ENCODE measurements around the gene NEO1. TPM values are rescaled to one million over a fixed set of nuclear protein-coding genes. Genes with fewer than 3 reads are reported as not detected.

NEO1 gene
- total RNA-seq, 1 donor from 2014 or later = 31.3 TPM

DNA sequence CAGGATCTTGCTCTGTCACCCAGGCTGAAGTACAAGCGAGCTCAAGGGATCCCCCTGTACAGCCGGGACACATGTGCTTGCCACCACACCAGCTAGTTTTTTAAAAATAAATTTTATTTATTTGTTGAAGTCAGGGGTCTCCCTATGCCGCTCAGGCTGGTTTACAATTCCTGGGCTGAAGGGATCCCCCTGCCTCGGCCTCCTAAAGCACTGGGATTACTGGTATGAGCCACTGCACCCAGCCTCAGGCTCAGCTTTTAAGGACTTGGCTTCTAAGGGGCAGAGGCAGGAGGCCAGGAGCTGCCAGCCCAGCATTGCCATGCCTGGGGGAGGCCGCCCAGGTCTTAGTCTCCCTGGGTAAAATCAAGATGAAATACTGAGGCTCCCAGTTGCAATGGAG lies 279.2 kb downstream of the NEO1 start:
- no peaks in the 10 kb centered on the region for H3K36me3 ChIP-seq (ENCODE audit: control insufficient read depth in 3 of 3, insufficient read depth in 3 of 3, low read length in 3 of 3)
- no peak overlapping the region for H3K4me3 ChIP-seq (ENCODE audit: low read length in 3 of 3)
- no peaks in the 10 kb centered on the region for H3K4me1 ChIP-seq (ENCODE audit: control insufficient read depth in 3 of 3, insufficient read depth in 3 of 3, low read length in 3 of 3)
- H3K27me3 ChIP-seq (ENCODE audit: control insufficient read depth in 3 of 3, insufficient read depth in 3 of 3, low read length in 3 of 3) = peaks cover 0 to 5% (median 3%) of the 10 kb centered on the region in 3 donors
- H3K9me3 ChIP-seq (ENCODE audit: control insufficient read depth in 3 of 3, low read length in 3 of 3) = no peaks in the 10 kb centered on the region
- H3K9ac ChIP-seq (ENCODE audit: low read depth in 1 of 3, low read length in 3 of 3) = no peak overlapping the region
- no peak overlapping the region for H3K27ac ChIP-seq (ENCODE audit: low read depth, low read length)

DNA sequence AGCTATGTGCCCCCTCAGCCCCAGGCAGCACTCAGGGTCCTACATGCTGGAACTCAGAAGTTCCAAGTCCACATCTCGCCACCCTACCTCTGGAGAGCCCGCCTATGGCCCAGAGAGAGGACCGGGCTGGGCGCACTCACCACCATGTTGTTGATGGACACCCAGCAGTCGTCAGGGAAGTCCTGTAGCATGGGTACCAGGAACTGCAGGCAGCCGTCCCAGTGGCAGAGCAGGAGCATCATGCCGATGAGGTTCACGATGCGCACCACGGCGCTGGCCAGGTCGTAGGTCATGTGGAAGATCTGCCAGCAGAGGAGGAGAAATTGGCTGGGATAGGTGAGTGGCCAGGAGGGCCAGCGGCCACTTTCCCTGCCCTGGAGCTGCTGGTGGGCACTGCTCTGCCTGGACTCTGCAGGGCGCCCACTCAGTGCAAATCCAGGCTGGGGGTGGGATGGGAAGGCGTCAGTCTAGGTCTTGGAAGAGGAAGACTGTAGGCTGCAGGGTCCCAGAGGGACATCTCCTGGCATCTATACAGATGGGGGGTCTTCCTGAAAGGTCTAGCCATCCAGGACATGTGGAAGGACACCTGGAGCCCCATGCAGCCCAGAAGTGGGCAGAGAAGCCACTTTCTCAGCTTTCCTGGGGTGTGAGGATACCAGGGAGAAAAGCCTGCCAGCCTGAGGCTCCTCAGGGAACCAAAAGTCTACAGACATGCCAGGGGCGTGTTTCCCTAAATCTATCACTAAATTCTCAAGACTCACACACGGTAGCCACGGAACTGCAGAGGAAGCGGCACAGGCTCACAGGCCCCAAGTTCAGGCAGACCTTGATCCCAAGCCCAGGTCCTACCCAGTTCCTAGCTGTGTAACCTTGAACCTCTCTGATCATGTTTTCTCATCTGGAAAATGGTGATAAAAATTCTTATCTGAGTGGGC lies 280.0 kb downstream of the NEO1 start:
- H3K27me3 ChIP-seq (ENCODE audit: control insufficient read depth in 3 of 3, insufficient read depth in 3 of 3, low read length in 3 of 3) = peaks cover 0 to 5% (median 3%) of the 10 kb centered on the region in 3 donors
- no peak overlapping the region for H3K4me3 ChIP-seq (ENCODE audit: low read length in 3 of 3)
- H3K9ac ChIP-seq (ENCODE audit: low read depth in 1 of 3, low read length in 3 of 3) = no peak overlapping the region

DNA sequence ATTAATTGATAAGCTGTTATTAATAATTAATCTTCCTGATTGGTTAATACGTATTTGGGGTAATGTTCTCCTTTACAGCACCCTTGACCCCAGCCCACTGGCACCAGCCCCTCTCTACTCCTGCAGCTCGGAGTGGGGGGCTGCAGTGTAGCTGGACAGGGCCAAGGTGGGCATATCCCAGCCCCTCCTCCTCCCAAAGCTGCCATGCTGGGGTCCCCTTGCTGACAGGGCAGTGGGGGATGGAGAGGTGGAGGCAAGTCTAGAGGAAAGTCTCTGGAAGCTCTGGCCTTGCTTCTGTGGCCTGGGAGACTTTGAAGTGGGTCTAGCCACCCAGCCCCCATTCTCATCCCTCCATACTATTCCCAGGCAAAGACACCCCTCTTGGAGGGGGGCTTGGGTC lies 280.7 kb downstream of the NEO1 start:
- peaks cover 0 to 5% (median 3%) of the 10 kb centered on the region in 3 donors for H3K27me3 ChIP-seq (ENCODE audit: control insufficient read depth in 3 of 3, insufficient read depth in 3 of 3, low read length in 3 of 3)
- no peaks in the 10 kb centered on the region for H3K9me3 ChIP-seq (ENCODE audit: control insufficient read depth in 3 of 3, low read length in 3 of 3)
- no peak overlapping the region for H3K9ac ChIP-seq (ENCODE audit: low read depth in 1 of 3, low read length in 3 of 3)
- no peak overlapping the region for H3K4me3 ChIP-seq (ENCODE audit: low read length in 3 of 3)
- H3K27ac ChIP-seq (ENCODE audit: low read depth, low read length) = no peak overlapping the region
- H3K4me1 ChIP-seq (ENCODE audit: control insufficient read depth in 3 of 3, insufficient read depth in 3 of 3, low read length in 3 of 3) = no peaks in the 10 kb centered on the region
- no peaks in the 10 kb centered on the region for H3K36me3 ChIP-seq (ENCODE audit: control insufficient read depth in 3 of 3, insufficient read depth in 3 of 3, low read length in 3 of 3)

More for the DNA sequence above, 280.0 kb downstream of the NEO1 start:
- Histone ChIP-seq H3K36me3 (ENCODE audit: control insufficient read depth in 3 of 3, insufficient read depth in 3 of 3, low read length in 3 of 3) (no peaks in the 10 kb centered on the region), H3K9me3 (ENCODE audit: control insufficient read depth in 3 of 3, low read length in 3 of 3) (no peaks in the 10 kb centered on the region), H3K27ac (ENCODE audit: low read depth, low read length) (no peak overlapping the region), H3K4me1 (ENCODE audit: control insufficient read depth in 3 of 3, insufficient read depth in 3 of 3, low read length in 3 of 3) (no peaks in the 10 kb centered on the region)

DNA sequence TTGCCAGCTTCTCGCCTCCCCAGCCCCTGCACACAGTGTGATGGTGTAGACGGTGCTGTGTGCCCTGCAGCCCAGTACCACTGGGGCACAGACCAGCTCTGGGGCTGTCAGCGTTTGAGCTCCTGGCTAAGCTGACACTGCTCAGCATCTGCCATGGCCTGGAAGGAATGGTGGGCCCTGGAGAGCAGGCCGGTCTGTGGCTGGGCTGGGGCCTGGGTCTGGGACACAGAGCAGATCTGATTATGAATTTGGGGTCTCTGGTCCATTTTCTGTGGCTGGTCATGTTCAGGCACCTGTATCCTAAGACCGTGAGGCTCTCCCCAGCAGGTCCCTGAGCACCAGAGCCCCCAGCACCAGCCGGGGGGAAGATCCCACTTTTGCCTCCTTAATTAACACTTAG lies 281.8 kb downstream of the NEO1 start:
- no peaks in the 10 kb centered on the region for H3K9me3 ChIP-seq (ENCODE audit: control insufficient read depth in 3 of 3, low read length in 3 of 3)
- peaks cover 0 to 11% (median 5%) of the 10 kb centered on the region in 3 donors for H3K27me3 ChIP-seq (ENCODE audit: control insufficient read depth in 3 of 3, insufficient read depth in 3 of 3, low read length in 3 of 3)
- H3K9ac ChIP-seq (ENCODE audit: low read depth in 1 of 3, low read length in 3 of 3) = no peak overlapping the region
- no peak overlapping the region for H3K4me3 ChIP-seq (ENCODE audit: low read length in 3 of 3)
- no peak overlapping the region for H3K27ac ChIP-seq (ENCODE audit: low read depth, low read length)
- H3K4me1 ChIP-seq (ENCODE audit: control insufficient read depth in 3 of 3, insufficient read depth in 3 of 3, low read length in 3 of 3) = no peaks in the 10 kb centered on the region
- no peaks in the 10 kb centered on the region for H3K36me3 ChIP-seq (ENCODE audit: control insufficient read depth in 3 of 3, insufficient read depth in 3 of 3, low read length in 3 of 3)

DNA sequence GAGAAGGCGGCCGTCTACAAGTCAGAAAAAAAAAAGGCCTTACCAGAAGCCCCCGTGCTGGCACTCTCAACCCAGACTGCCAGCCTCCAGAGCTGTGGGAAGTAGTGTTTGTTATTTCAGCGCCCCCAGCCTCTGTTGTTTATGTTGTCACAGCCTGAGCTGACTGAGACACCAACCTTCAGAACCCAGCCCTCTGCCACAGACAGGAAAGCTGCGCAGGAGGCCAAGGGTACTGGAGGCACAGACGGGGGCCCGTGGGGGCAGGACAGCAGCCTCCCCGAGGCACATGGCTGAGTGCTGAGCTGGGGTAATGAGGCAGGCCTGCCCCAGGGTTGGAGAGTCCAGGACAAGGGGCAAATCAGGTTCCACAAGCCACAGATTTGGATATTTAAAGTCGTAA lies 282.8 kb downstream of the NEO1 start:
- H3K9me3 ChIP-seq (ENCODE audit: control insufficient read depth in 3 of 3, low read length in 3 of 3) = no peaks in the 10 kb centered on the region
- H3K4me1 ChIP-seq (ENCODE audit: control insufficient read depth in 3 of 3, insufficient read depth in 3 of 3, low read length in 3 of 3) = no peaks in the 10 kb centered on the region
- H3K27me3 ChIP-seq (ENCODE audit: control insufficient read depth in 3 of 3, insufficient read depth in 3 of 3, low read length in 3 of 3) = peaks cover 0 to 12% (median 5%) of the 10 kb centered on the region in 3 donors
- no peak overlapping the region for H3K27ac ChIP-seq (ENCODE audit: low read depth, low read length)
- H3K9ac ChIP-seq (ENCODE audit: low read depth in 1 of 3, low read length in 3 of 3) = no peak overlapping the region
- no peak overlapping the region for H3K4me3 ChIP-seq (ENCODE audit: low read length in 3 of 3)
- no peaks in the 10 kb centered on the region for H3K36me3 ChIP-seq (ENCODE audit: control insufficient read depth in 3 of 3, insufficient read depth in 3 of 3, low read length in 3 of 3)

DNA sequence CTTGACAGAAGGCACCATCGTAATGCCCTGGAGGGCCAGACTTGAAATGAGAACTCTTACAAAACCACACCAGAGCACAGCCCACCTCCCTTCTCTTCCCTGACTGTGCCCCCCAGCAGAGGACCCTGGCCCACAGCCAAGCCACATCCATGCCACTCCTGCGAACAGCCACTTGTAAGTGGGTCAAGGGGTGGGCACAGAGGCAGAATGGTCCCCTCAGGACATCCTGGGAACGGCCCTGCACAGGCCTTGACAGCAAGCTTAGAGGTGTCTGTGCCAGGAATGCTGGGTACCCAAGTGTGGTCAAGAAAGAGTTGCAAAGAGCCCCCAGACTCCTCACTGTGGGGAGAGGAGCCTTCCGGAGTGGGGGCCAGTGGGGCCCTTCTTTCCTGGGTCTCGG lies 283.2 kb downstream of the NEO1 start:
- Histone ChIP-seq H3K27ac (ENCODE audit: low read depth, low read length) (no peak overlapping the region), H3K36me3 (ENCODE audit: control insufficient read depth in 3 of 3, insufficient read depth in 3 of 3, low read length in 3 of 3) (no peaks in the 10 kb centered on the region), H3K9ac (ENCODE audit: low read depth in 1 of 3, low read length in 3 of 3) (no peak overlapping the region), H3K4me1 (ENCODE audit: control insufficient read depth in 3 of 3, insufficient read depth in 3 of 3, low read length in 3 of 3) (no peaks in the 10 kb centered on the region), H3K4me3 (ENCODE audit: low read length in 3 of 3) (no peak overlapping the region), H3K27me3 (ENCODE audit: control insufficient read depth in 3 of 3, insufficient read depth in 3 of 3, low read length in 3 of 3) (peaks cover 0 to 16% (median 9%) of the 10 kb centered on the region in 3 donors), H3K9me3 (ENCODE audit: control insufficient read depth in 3 of 3, low read length in 3 of 3) (no peaks in the 10 kb centered on the region)

DNA sequence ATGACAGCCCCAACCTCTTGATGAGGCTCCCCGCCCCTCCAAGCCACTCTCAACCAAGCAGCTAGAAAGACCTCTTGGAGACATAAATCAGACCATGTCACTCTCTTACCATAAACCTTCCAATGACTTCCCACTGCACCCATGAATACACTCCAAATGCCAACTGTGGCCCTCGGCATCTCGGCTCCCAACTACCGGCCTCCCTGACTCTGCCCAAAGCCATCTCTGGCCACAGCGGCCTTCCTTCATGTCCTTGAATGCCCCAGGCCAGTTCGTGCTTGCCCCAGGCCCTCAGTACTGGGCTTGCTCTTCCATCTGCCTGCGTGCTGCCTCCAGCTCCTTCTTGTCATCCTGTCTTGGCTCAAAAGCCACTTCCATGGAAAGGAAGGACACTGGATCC lies 284.5 kb downstream of the NEO1 start:
- Histone ChIP-seq H3K9ac (ENCODE audit: low read depth in 1 of 3, low read length in 3 of 3) (no peak overlapping the region), H3K4me3 (ENCODE audit: low read length in 3 of 3) (no peak overlapping the region), H3K36me3 (ENCODE audit: control insufficient read depth in 3 of 3, insufficient read depth in 3 of 3, low read length in 3 of 3) (no peaks in the 10 kb centered on the region), H3K9me3 (ENCODE audit: control insufficient read depth in 3 of 3, low read length in 3 of 3) (no peaks in the 10 kb centered on the region), H3K27ac (ENCODE audit: low read depth, low read length) (no peak overlapping the region), H3K4me1 (ENCODE audit: control insufficient read depth in 3 of 3, insufficient read depth in 3 of 3, low read length in 3 of 3) (no peaks in the 10 kb centered on the region), H3K27me3 (ENCODE audit: control insufficient read depth in 3 of 3, insufficient read depth in 3 of 3, low read length in 3 of 3) (peaks cover 0 to 16% (median 13%) of the 10 kb centered on the region in 3 donors)

DNA sequence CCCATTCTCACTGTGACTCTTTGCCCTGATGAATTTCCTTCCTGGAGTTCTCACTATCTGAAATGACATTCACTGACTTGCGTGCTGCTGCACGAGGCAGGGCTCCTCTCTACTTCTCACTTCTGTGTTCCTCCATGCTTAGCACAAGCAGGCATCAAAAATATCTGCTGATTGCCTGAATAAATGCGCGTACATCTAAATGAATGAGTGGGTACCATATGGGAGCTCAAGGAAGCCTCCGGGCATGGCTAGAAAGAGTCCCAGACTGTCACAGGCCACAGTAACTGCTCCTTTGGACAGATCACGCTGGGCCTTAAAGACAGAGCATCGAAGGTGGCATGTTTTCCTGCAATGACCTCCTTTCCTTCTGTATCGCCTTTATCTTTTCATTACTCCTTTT lies 284.9 kb downstream of the NEO1 start:
- no peak overlapping the region for H3K4me3 ChIP-seq (ENCODE audit: low read length in 3 of 3)
- no peaks in the 10 kb centered on the region for H3K4me1 ChIP-seq (ENCODE audit: control insufficient read depth in 3 of 3, insufficient read depth in 3 of 3, low read length in 3 of 3)
- H3K9me3 ChIP-seq (ENCODE audit: control insufficient read depth in 3 of 3, low read length in 3 of 3) = no peaks in the 10 kb centered on the region
- no peaks in the 10 kb centered on the region for H3K36me3 ChIP-seq (ENCODE audit: control insufficient read depth in 3 of 3, insufficient read depth in 3 of 3, low read length in 3 of 3)
- H3K9ac ChIP-seq (ENCODE audit: low read depth in 1 of 3, low read length in 3 of 3) = no peak overlapping the region
- H3K27ac ChIP-seq (ENCODE audit: low read depth, low read length) = no peak overlapping the region
- peaks cover 0 to 16% (median 15%) of the 10 kb centered on the region in 3 donors for H3K27me3 ChIP-seq (ENCODE audit: control insufficient read depth in 3 of 3, insufficient read depth in 3 of 3, low read length in 3 of 3)

DNA sequence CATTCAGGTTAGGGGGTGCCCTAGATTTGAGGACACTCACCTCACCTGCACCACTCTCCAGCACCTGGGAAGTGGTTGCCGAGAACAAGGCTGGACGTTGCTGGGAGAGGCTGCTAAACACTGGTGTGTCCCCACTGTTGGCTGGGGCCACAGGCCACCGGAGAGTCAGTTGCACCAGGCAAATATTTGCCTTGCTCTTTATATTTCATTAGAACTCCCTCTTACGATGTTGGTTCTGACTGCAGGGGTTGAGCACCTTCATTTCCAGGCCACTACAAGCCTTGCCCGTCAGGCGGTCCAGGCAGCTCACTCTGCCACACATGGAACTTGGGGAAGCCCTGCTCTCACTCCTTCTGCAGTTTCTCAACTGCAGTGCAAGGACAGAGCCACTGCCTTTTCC lies 285.8 kb downstream of the NEO1 start:
- H3K36me3 ChIP-seq (ENCODE audit: control insufficient read depth in 3 of 3, insufficient read depth in 3 of 3, low read length in 3 of 3) = no peaks in the 10 kb centered on the region
- H3K4me3 ChIP-seq (ENCODE audit: low read length in 3 of 3) = no peak overlapping the region
- H3K9ac ChIP-seq (ENCODE audit: low read depth in 1 of 3, low read length in 3 of 3) = no peak overlapping the region
- peaks cover 0 to 16% (median 16%) of the 10 kb centered on the region in 3 donors for H3K27me3 ChIP-seq (ENCODE audit: control insufficient read depth in 3 of 3, insufficient read depth in 3 of 3, low read length in 3 of 3)
- H3K9me3 ChIP-seq (ENCODE audit: control insufficient read depth in 3 of 3, low read length in 3 of 3) = no peaks in the 10 kb centered on the region
- H3K27ac ChIP-seq (ENCODE audit: low read depth, low read length) = no peak overlapping the region
- no peaks in the 10 kb centered on the region for H3K4me1 ChIP-seq (ENCODE audit: control insufficient read depth in 3 of 3, insufficient read depth in 3 of 3, low read length in 3 of 3)

DNA sequence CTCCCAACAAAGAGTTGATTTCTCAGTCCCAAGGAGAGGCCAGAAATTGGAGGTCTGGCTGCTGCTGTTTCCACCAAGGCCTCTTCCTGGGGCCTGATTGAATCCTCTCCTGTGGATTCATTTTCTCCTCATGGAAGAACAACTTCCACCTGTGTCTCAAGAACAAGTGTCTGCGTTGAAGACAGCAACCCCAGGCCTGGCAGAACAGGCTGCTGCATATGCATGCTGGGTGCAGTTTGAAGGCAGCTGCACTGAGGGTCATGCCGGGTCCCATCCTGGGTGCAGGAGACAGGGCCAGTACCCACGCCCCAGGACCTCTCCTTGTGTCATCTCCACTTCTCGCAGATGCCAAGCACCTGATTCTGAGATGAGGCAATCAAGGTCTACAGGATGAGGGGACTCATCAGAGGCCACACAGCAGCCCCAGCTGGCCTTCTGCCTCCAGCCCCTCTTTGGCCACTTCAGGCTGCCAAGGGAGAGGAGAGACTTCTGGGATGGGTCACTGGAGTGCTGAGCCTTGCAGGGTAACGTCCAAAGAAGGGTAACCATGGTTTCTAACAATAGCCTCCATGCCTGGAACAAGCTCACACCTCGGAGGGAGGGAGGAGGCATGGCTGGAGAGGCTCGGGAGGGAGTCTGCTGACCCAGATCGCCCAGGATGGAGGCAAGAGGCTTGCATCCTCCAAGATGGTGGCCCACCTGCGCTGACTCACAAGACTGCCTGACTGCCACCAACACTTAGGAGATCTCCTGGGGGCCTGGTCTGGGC lies 286.5 kb downstream of the NEO1 start:
- H3K36me3 ChIP-seq (ENCODE audit: control insufficient read depth in 3 of 3, insufficient read depth in 3 of 3, low read length in 3 of 3) = no peaks in the 10 kb centered on the region
- no peaks in the 10 kb centered on the region for H3K4me1 ChIP-seq (ENCODE audit: control insufficient read depth in 3 of 3, insufficient read depth in 3 of 3, low read length in 3 of 3)
- peaks cover 4 to 21% (median 20%) of the 10 kb centered on the region in 3 donors for H3K27me3 ChIP-seq (ENCODE audit: control insufficient read depth in 3 of 3, insufficient read depth in 3 of 3, low read length in 3 of 3)
- no peak overlapping the region for H3K9ac ChIP-seq (ENCODE audit: low read depth in 1 of 3, low read length in 3 of 3)
- H3K9me3 ChIP-seq (ENCODE audit: control insufficient read depth in 3 of 3, low read length in 3 of 3) = no peaks in the 10 kb centered on the region
- H3K4me3 ChIP-seq (ENCODE audit: low read length in 3 of 3) = no peak overlapping the region
- H3K27ac ChIP-seq (ENCODE audit: low read depth, low read length) = no peak overlapping the region
